HG02981 (cell line): ENCODE measurements around the gene HAUS8.

ENCODE experiments used
- ATAC-seq: cut with Tn5 transposase; IDR thresholded peaks from one replicate; pipeline ENCODE4 v1.9.1; 2021; ENCODE audit warnings: mild to moderate bottlenecking, moderate library complexity; ENCODE audit not compliant: unreplicated experiment

The HAUS8 gene

GRCh38 chr19:17076543-17076991 lies 1.3 kb upstream of the HAUS8 start:
- no peak for ATAC-seq

- ATAC-seq: no peak
Measured at GRCh38 chr19:17075864-17076542, 751 bp upstream of the HAUS8 start.

DNA sequence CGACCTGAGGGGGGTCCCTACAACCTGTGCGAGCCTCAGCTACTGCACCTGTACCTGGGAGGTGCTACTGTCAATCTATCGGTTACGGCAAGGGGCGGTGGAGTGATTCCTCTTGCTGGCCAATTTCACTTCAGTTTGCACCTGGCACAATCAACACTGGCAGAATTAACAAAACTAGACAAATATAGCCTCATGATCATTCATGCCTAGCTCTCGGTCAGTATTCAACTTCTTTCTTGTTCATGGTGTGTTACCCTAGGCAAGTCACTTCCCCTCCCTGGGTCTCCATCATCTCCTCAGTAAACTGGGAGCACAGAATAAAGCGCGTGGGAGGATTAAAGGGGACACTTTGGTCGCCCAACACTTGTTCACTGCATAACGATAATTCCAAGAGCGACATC lies 618 bp downstream of the HAUS8 start:
- ATAC-seq: no peak

DNA sequence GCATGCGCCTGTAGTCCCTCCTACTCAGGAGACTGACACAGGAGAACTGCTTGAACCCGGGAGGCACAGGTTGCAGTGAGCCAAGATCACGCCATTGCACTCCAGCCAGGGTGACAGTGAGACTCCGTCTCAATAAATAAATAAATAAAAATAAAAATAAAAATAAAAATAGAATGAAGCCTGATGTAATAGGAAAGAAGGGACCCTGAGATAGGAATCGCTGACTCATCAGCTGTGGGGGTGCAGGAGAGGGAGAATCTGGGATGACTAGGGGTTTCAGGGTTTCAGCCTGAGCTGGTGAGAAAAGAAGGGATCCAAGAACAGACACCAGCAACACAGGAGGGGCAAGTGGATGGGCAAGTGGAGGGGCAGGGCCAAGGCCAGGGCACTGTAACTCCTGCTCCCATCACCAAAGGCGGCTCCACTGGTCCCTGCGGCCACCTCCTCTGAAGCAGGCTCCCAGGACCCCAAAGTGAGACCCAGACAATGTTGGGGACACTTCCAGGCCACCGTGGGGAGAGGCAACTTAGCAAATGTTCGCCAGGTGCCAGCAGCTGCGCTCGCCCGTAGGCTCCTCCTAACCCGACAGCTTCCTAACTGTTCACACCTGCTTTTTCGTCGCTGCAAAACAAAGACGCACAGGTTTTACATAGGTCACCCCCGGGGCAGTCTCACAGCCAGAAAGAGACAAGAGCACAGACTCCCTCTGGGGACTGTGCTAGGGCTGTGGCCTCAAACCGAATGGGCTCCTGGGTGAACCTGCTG lies 1.2 kb downstream of the HAUS8 start:
- no peak for ATAC-seq

- ATAC-seq: no peak
Measured at GRCh38 chr19:17070912-17071311, 4.3 kb downstream of the HAUS8 start.

DNA sequence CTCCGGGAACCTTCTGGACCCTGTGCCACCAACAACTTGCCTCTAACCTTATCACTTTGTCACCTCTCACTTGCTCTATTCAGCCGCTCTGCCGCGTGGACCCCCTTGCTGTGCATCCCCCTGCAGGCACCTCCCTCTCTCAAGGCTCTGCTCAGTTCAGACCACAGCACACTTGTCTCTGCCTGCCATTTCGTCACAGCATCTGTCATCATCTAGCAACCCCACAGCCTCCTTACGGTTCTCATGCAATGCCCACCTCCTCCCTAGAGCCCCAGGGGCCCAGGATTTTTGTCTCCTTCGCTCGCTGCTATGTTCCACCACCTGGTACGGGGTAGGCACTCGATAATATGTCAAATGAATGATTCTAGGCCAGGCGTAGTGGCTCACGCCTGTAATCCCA lies 4.8 kb downstream of the HAUS8 start:
- ATAC-seq: no peak

- ATAC-seq: no peak
Measured at GRCh38 chr19:17069193-17069592, 6.1 kb downstream of the HAUS8 start.

- ATAC-seq: no peak
Measured at GRCh38 chr19:17063428-17063827, 11.8 kb downstream of the HAUS8 start.

GRCh38 chr19:17061691-17062090 lies 13.6 kb downstream of the HAUS8 start:
- ATAC-seq: no peak

DNA sequence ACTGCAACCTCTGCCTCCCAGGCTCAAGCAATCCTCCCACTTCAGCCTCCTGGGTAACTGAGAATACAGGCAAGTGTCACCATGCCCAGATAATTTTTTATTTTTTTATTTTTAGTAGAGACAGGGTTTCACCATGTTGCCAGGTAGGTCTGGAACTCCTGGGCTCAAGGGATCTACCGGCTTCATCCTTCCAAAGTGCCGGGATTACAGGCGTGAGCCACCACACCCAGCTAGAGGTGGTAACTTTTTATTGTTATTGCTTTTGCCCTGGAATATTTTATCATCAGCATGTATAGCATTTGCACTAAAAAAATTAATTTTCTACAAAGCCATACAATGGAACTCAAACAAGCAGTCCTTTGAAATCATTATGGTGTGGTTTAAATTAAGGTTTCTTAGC lies 14.0 kb downstream of the HAUS8 start:
- no peak for ATAC-seq

DNA sequence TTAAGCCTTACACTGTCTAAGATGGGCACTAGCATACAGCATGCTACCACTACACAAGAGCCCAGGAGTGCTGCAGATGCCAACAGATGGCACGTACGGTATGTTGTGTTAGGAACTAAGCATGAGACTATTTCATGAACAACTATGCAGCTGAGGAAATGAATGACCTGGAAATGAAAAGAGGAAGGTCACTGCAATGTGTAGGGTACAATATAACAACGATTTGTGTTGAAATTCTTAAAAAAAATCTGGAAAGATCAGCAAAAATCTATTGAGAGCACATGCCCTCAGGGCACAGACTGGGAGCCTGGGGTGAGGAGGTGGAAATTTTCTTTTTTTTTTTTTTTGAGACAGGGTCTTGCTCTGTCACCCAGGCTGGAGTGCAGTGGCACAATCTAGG lies 14.4 kb downstream of the HAUS8 start:
- ATAC-seq: no peak

- ATAC-seq: no peak
Measured at GRCh38 chr19:17058236-17058635, 17.0 kb downstream of the HAUS8 start.

- no peak for ATAC-seq
Measured at GRCh38 chr19:17055636-17056035, 19.6 kb downstream of the HAUS8 start.

GRCh38 chr19:17054746-17055145 lies 20.5 kb downstream of the HAUS8 start:
- ATAC-seq: no peak

GRCh38 chr19:17052439-17052838 lies 22.8 kb downstream of the HAUS8 start:
- no peak for ATAC-seq

- ATAC-seq: no peak
Measured at GRCh38 chr19:17049711-17050280, 25.5 kb downstream of the HAUS8 start.

DNA sequence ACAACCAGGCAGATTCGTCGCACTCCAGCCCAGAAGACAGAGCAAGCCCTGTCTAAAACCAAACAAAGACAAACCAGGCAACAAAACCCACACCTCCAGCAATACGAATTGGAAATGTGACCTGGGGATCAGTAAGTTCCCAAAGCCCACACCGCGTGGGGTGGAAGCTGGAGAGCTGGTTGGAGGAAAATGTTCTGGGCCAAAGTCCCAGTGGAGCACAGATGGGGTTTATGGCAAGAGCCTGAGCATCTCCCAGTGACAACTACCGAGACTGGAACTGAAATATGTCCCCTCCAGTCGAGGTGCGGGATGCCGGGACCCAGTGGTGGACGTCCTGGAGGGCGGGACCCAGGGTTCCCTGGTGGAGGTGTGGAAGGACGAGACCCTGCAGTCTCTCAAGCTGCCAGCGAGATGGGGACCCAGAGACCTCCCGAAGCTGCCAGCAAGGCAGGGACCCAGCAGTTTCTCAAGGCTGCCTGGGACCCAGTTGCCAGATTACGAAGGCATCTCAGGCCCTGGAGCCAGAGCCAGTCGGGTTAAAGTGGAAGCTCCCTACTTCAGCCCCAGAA lies 26.3 kb downstream of the HAUS8 start:
- ATAC-seq: no peak

- no peak for ATAC-seq
Measured at GRCh38 chr19:17045907-17046502, 29.2 kb downstream of the HAUS8 start.

DNA sequence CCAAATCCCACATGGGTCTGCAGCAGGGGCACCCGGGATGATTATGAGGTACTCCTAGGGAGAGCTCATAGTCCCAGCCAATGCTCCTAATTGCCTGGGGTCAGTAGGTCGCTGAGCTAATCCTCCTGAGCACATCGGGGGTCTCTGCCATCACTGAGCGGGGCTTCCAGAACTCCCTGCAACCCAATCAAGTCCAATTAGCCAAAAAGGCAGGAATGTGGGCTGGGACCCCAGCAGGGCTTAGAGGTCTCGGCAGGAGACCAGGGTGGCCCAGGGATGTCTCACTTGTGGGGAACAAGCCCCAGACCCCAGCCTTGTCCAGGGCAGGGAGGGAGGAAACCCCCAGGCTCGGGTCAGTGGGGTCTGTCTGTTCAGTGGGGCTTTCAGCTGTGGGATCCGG lies 31.5 kb downstream of the HAUS8 start:
- no peak for ATAC-seq

DNA sequence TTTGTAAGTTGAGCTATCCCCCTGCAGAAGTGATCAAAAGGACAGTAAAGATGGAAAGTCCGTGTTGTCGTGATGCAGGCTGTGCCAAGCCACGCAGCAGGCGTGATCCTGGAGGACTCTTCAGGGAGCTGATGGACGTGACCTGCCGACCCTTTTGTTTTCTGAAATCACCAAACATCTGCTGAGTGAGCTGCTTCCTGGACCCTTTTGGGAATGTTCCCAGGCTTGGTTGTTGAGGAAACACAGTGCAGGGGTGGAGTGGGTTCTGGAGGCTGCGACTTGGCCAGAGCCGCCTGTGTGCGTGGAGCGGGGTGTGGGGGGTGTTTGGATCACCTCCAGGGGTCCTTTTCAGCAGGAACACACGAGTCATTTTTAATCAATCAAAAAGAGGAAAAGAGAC lies 33.3 kb downstream of the HAUS8 start:
- no peak for ATAC-seq

DNA sequence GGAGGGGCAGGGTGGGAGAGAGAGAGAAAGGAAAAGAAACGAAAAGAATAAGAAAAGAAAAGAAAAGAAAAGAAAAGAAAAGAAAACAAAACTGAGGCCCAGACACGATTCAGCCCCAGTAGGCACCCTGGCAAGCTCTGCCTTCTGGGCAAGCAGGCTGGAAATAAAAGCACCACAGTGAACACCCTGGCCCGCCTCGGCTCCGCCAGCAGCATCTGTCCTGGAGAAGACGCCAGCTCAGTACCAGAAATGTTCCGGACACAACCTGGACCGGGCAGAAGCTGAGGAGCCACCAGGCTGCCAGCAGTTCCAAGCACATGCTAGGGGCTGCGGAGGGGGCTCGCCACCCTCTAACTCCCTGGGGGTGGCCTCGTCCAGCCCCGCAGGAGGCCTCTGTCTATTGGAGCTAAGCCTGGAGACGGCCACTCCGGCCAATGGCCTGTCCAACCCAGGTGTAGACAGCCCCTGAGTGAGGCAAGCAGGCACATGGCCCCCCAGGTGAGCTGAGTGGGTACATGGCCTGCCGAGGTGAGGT lies 37.2 kb downstream of the HAUS8 start:
- no peak for ATAC-seq
